ENCODE measurements around the gene SUPT20H.

Gene SUPT20H

DNA sequence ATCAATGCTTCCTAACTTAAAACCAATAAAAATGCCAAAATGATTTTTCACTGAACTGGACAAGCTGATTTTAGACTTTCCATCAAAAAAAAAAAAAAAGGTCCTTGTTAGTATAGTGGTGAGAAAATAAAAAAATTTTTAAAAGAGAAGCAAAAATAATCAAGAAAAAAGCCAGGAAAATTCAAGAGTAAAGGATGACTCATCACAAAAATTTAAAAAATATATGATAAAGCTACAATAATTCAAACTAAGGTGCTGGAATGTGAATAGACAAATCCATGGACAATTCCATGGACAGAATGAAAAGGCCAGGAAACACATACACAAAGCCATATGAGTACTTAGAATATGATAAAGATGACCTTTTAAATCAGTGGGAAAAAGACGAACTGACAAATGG lies 86.5 kb downstream of the SUPT20H start:
- TF ChIP-seq SIN3A (IDR thresholded peaks at IDR 0.05; ENCODE audit: borderline replicate concordance, insufficient read depth, low read length), result no peak

DNA sequence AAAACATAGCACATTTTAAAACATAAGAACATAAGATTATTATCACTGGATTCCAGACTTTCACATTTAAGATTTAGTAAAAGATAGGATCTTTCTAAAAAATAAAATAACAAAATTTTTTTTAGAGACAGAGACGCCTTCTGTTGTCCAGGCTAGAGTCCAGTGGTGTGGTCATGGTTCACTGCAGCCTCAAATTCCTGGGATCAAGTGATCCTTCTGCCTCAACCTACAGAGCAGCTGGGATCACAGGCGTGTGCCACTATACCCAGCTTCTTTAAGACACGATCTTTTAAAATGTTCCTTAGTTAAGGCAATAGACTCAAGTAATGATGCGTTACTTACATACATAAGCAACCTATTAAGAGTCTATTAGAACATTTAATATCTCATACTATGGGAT lies 93.1 kb downstream of the SUPT20H start:
- TF ChIP-seq TAF1 (IDR thresholded peaks at IDR 0.05; ENCODE audit: borderline replicate concordance, insufficient read depth, low read length) (no peak), FOXP2 (optimal IDR thresholded peaks at IDR 0.05; ENCODE audit: borderline replicate concordance, extremely low read depth, extremely low read length, insufficient read depth) (no peak), SIN3A (IDR thresholded peaks at IDR 0.05; ENCODE audit: borderline replicate concordance, insufficient read depth, low read length) (no peak)

DNA sequence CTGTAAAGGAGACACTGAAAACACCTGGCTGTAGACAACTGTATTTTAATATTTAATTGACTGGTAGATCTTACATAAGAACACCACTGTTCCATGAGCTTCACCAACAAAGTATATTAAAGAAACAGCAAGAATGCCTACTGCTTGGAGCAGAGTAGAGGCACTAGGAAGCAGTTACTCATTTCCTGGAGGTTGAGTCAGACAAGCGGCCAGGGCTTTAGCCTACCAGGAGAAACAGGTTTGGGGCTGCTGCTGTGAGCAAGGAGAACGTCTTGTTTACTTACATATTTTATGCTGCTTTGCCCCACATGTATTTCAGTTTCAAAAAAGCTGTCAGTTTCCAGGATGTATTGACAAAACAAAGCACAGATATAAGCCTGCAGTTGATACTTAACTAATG lies 93.7 kb downstream of the SUPT20H start:
- TF ChIP-seq POLR2AphosphoS5 (IDR thresholded peaks at IDR 0.05; ENCODE audit: low read depth, low read length) (no peak), SIN3A (IDR thresholded peaks at IDR 0.05; ENCODE audit: borderline replicate concordance, insufficient read depth, low read length) (no peak), FOXP2 (optimal IDR thresholded peaks at IDR 0.05; ENCODE audit: borderline replicate concordance, extremely low read depth, extremely low read length, insufficient read depth) (no peak), TAF1 (IDR thresholded peaks at IDR 0.05; ENCODE audit: borderline replicate concordance, insufficient read depth, low read length) (no peak)
- TF ChIP-seq, protein P1, sequence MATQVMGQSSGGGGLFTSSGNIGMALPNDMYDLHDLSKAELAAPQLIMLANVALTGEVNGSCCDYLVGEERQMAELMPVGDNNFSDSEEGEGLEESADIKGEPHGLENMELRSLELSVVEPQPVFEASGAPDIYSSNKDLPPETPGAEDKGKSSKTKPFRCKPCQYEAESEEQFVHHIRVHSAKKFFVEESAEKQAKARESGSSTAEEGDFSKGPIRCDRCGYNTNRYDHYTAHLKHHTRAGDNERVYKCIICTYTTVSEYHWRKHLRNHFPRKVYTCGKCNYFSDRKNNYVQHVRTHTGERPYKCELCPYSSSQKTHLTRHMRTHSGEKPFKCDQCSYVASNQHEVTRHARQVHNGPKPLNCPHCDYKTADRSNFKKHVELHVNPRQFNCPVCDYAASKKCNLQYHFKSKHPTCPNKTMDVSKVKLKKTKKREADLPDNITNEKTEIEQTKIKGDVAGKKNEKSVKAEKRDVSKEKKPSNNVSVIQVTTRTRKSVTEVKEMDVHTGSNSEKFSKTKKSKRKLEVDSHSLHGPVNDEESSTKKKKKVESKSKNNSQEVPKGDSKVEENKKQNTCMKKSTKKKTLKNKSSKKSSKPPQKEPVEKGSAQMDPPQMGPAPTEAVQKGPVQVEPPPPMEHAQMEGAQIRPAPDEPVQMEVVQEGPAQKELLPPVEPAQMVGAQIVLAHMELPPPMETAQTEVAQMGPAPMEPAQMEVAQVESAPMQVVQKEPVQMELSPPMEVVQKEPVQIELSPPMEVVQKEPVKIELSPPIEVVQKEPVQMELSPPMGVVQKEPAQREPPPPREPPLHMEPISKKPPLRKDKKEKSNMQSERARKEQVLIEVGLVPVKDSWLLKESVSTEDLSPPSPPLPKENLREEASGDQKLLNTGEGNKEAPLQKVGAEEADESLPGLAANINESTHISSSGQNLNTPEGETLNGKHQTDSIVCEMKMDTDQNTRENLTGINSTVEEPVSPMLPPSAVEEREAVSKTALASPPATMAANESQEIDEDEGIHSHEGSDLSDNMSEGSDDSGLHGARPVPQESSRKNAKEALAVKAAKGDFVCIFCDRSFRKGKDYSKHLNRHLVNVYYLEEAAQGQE (IDR thresholded peaks at IDR 0.05; ENCODE audit: insufficient read depth in 1 of 2, low read depth in 2 of 2, low read length in 2 of 2), result no peak

DNA sequence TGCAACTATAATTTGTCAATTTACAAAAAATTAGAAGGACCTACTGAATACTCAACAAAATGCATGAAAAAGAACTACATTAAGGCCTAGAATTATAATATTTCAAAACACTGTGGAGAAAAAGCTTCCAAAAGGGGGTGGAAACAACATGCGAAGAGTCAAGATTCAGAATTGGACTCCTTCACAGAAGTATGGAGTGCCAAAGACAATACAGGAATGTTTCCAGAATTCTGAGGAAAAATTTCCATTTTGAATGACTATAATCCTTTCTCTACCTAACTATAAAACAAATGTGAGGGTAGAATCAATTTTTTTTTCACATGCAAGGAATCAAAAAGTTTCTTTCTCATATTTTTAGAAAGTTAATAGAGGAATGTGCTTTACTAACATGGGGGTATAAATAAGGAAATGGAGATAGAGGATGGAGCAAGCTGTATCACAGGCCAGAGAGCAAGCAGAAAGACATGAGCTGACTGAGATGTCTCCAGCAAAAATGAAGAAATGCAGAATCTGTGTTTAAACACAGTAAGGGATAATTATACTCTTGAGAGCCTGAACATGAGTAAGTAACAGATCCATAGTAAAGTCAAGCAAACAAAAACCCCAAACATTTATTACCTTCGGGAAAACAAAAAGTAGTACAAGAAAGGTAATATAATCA lies 99.9 kb downstream of the SUPT20H start:
- TF ChIP-seq TAF1 (IDR thresholded peaks at IDR 0.05; ENCODE audit: borderline replicate concordance, insufficient read depth, low read length) (no peak), POLR2AphosphoS5 (IDR thresholded peaks at IDR 0.05; ENCODE audit: low read depth, low read length) (no peak), FOXP2 (optimal IDR thresholded peaks at IDR 0.05; ENCODE audit: borderline replicate concordance, extremely low read depth, extremely low read length, insufficient read depth) (no peak), SIN3A (IDR thresholded peaks at IDR 0.05; ENCODE audit: borderline replicate concordance, insufficient read depth, low read length) (no peak)
- TF ChIP-seq, protein P1 (IDR thresholded peaks at IDR 0.05; ENCODE audit: insufficient read depth in 1 of 2, low read depth in 2 of 2, low read length in 2 of 2), result no peak

All from PFSK-1 (cell line).